Natural killer cell (primary cell): ENCODE data around the gene NUAK1. TPM values are rescaled to one million over a fixed set of nuclear protein-coding genes. Genes with fewer than 3 reads are reported as not detected.

ENCODE experiments used
- ATAC-seq, 3 donors: fragments of 150-1000 bp in 2 of 3; fragments of 200-7000 bp in 1 of 3; cut with Tn5 transposase; 1 replicate in 1 of 3; 2 replicates in 2 of 3; pipeline ENCODE4 v1.10.0; 2021; ENCODE audit warnings: mild to moderate bottlenecking in 2 of 3, moderate library complexity in 2 of 3
- DNase-seq, 2 donors: peaks; one replicate each; pipeline versions ENCODE4 v3.0.0 to v3.0.0-alpha.2; 2013 to 2021; ENCODE audit warnings: mixed read lengths in 1 of 2
- H3K27ac ChIP-seq: one replicate; pipeline ENCODE4 v1.5.1; 2013; ENCODE audit warnings: mild to moderate bottlenecking, low read length
- H3K27me3 ChIP-seq: one replicate; pipeline ENCODE4 v1.6.1; 2013; ENCODE audit warnings: low read length; ENCODE audit not compliant: control insufficient read depth, insufficient read depth
- H3K36me3 ChIP-seq: one replicate; pipeline ENCODE4 v1.6.1; 2013; ENCODE audit warnings: low read length; ENCODE audit not compliant: control insufficient read depth, insufficient read depth
- H3K4me1 ChIP-seq: one replicate; pipeline ENCODE4 v1.6.1; 2013; ENCODE audit warnings: low read length; ENCODE audit not compliant: control insufficient read depth, insufficient read depth
- H3K4me3 ChIP-seq: one replicate; pipeline ENCODE4 v1.5.1; 2013; ENCODE audit warnings: low read length
- H3K9me3 ChIP-seq: one replicate; pipeline ENCODE4 v1.6.1; 2013; ENCODE audit warnings: low read length; ENCODE audit not compliant: control insufficient read depth, insufficient read depth
- H3K27ac Mint-ChIP-seq, 2 donors: one replicate each; pipeline ENCODE4 v1.8.0; 2022; ENCODE audit warnings: mild to moderate bottlenecking in 2 of 2, mixed read lengths in 2 of 2, moderate library complexity in 1 of 2
- H3K27me3 Mint-ChIP-seq, 2 donors: one replicate each; pipeline ENCODE4 v1.8.0; 2022; ENCODE audit warnings: low read depth in 2 of 2, mixed read lengths in 2 of 2
- H3K36me3 Mint-ChIP-seq: one replicate; pipeline ENCODE4 v1.8.0; 2022; ENCODE audit warnings: mixed read lengths
- H3K4me1 Mint-ChIP-seq, 2 donors: one replicate each; pipeline ENCODE4 v1.8.0; 2022; ENCODE audit warnings: mixed read lengths in 2 of 2
- H3K4me3 Mint-ChIP-seq: one replicate; pipeline ENCODE4 v1.8.0; 2022; ENCODE audit warnings: mild to moderate bottlenecking, moderate library complexity, mixed read lengths
- H3K9me3 Mint-ChIP-seq, 2 donors: one replicate each; pipeline ENCODE4 v1.8.0; 2022; ENCODE audit warnings: mixed read lengths in 2 of 2
- WGBS: methylation state at CpG from one replicate; pipeline ENCODE4 v1.1.7; 2013; ENCODE audit warnings: missing lambda C conversion rate; ENCODE audit not compliant: insufficient coverage; 5-methylcytosine and 5-hydroxymethylcytosine counted together
- intact Hi-C: fragments of 100-400 bp; cut with micrococcal nuclease; formaldehyde crosslinking; loops from one replicate; pipeline ENCODE4 v1.14.2; 2022
- total RNA-seq, 4 donors: library from RNA; stranded (reverse); fragments of 120-200 nt in 1 of 4; gene quantifications; one replicate each; pipeline versions ENCODE4 v1.2.3 to v1.2.4, GENCODE V29; 2013 to 2022
- TF ChIP-seq, protein P1 (sequence below): fragments of 200-600 bp; IDR thresholded peaks from one replicate; pipeline ENCODE4 v1.8.0; 2022; ENCODE audit warnings: antibody characterized with exemption

NUAK1 gene
- total RNA-seq, 3 donors from 2014 or later (not counting 1 experiment from before 2014, with no cell fraction given) = 1.4 to 10.9 (median 3.4) TPM

- Mint-ChIP-seq H3K4me1 (no peaks in the 10 kb centered on the region), H3K27ac (no peak overlapping the region), H3K4me3 (no peak overlapping the region), H3K36me3 (no peaks in the 10 kb centered on the region), H3K9me3 (no peaks in the 10 kb centered on the region), H3K27me3 (peaks cover 8 to 52% of the 10 kb centered on the region in 2 donors)
- TF ChIP-seq, protein P1, sequence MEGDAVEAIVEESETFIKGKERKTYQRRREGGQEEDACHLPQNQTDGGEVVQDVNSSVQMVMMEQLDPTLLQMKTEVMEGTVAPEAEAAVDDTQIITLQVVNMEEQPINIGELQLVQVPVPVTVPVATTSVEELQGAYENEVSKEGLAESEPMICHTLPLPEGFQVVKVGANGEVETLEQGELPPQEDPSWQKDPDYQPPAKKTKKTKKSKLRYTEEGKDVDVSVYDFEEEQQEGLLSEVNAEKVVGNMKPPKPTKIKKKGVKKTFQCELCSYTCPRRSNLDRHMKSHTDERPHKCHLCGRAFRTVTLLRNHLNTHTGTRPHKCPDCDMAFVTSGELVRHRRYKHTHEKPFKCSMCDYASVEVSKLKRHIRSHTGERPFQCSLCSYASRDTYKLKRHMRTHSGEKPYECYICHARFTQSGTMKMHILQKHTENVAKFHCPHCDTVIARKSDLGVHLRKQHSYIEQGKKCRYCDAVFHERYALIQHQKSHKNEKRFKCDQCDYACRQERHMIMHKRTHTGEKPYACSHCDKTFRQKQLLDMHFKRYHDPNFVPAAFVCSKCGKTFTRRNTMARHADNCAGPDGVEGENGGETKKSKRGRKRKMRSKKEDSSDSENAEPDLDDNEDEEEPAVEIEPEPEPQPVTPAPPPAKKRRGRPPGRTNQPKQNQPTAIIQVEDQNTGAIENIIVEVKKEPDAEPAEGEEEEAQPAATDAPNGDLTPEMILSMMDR = no peak
- DNase-seq (no peak), ATAC-seq (no peak)
- no peaks in the 10 kb centered on the region for H3K36me3 ChIP-seq
- no peaks in the 10 kb centered on the region for H3K4me1 ChIP-seq
- no peak overlapping the region for H3K4me3 ChIP-seq
- WGBS = 87% methylated on average over 5 of the region's 5 CpGs
- intact Hi-C loops = no loop called here
- no peaks in the 10 kb centered on the region for H3K27me3 ChIP-seq
- H3K9me3 ChIP-seq = no peaks in the 10 kb centered on the region
- no peak overlapping the region for H3K27ac ChIP-seq
Observed at GRCh38 chr12:106080791-106081170, 58.0 kb downstream of the NUAK1 start.

DNA sequence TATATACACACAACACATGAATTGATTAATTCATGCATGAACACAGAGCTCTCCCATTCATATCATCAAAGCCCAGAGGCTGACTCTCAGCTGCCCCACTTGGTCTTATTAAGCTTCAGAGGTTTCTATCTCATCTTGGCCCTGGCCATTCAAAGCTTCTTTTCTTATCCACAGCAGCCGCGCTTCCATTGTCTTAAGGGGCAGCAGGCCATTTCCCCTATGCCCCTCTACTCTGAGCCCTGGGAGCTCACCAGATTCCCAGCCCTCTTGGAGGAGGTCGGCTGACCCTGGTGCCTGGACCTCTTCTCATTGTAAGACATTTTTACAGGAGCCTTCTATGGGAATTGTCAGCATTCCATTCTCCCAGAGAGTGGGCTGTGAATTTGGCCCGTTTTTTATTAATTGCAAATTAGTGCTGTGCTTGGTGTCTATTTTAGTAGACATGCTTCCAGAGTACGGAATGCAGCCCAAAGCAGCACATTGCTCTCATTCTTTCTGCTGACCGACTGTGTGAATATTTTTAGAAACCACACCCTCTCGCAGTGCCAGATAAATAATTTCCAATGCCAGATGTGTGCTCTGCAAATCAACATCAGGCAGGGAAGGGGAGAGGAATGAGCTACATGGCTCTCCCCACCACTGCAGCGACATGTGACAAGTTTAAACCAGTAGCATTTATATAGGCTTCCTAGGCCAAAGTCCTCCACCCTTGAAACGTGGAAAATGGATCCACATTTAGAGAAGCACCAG is 58.5 kb downstream of the NUAK1 start:
- Histone ChIP-seq H3K9me3 (no peaks in the 10 kb centered on the region), H3K4me1 (no peaks in the 10 kb centered on the region), H3K4me3 (no peak overlapping the region), H3K36me3 (no peaks in the 10 kb centered on the region), H3K27me3 (no peaks in the 10 kb centered on the region), H3K27ac (no peak overlapping the region)
- DNase-seq (no peak), ATAC-seq (no peak)
- whole genome bisulfite sequencing = 81% methylated on average over 9 of the region's 9 CpGs
- no peaks in the 10 kb centered on the region for H3K36me3 Mint-ChIP-seq
- H3K9me3 Mint-ChIP-seq = no peaks in the 10 kb centered on the region
- no peaks in the 10 kb centered on the region for H3K4me1 Mint-ChIP-seq
- H3K4me3 Mint-ChIP-seq = no peak overlapping the region
- no peak overlapping the region for H3K27ac Mint-ChIP-seq
- intact Hi-C loops = no loop called here
- H3K27me3 Mint-ChIP-seq = peaks cover 8 to 52% of the 10 kb centered on the region in 2 donors
- TF ChIP-seq, protein P1 = no peak

- Mint-ChIP-seq H3K27me3 (peaks cover 8 to 52% of the 10 kb centered on the region in 2 donors), H3K36me3 (no peaks in the 10 kb centered on the region), H3K9me3 (no peaks in the 10 kb centered on the region), H3K4me1 (no peaks in the 10 kb centered on the region), H3K27ac (no peak overlapping the region), H3K4me3 (no peak overlapping the region)
- Histone ChIP-seq H3K36me3 (no peaks in the 10 kb centered on the region), H3K9me3 (no peaks in the 10 kb centered on the region), H3K27ac (no peak overlapping the region), H3K4me3 (no peak overlapping the region), H3K4me1 (no peaks in the 10 kb centered on the region), H3K27me3 (no peaks in the 10 kb centered on the region)
- DNase-seq (no peak), ATAC-seq (no peak)
- intact Hi-C loops = no loop called here
- WGBS = no CpG with 5 or more reads among the region's 1 CpG
- TF ChIP-seq, protein P1 = no peak
Observed at GRCh38 chr12:106079148-106079738, 59.5 kb downstream of the NUAK1 start.
